Measurements from ENCODE around the gene LPAR2.
"Not testable (repeated sequence)": the region's sequence is repeated elsewhere in the genome, so short reads cannot be mapped to it uniquely, and the experiment has no call there.

LPAR2 gene

GRCh38 chr19:19627621-19628500 lies at the start of gene LPAR2:
LPAR2 (minus strand) TSS chr19:19628220; CDS start chr19:19627275, 945 bp downstream.
- peak; percentile 75 for DNase-seq (ENCODE audit: low spot score)

GRCh38 chr19:19677579-19677978 lies 49.6 kb upstream of the LPAR2 start:
- DNase-seq (ENCODE audit: low spot score): no peak

- no peak for DNase-seq (ENCODE audit: low spot score)
These were observed 46.3 kb upstream of the LPAR2 start for GRCh38 chr19:19674315-19674714.

- DNase-seq (ENCODE audit: low spot score): no peak
These were observed 44.8 kb upstream of the LPAR2 start for GRCh38 chr19:19672816-19673215.

- peak; percentile 30 for DNase-seq (ENCODE audit: low spot score)
These were observed 42.1 kb upstream of the LPAR2 start for GRCh38 chr19:19670070-19670551.

- peak; percentile 95 for DNase-seq (ENCODE audit: low spot score)
These were observed 40.4 kb upstream of the LPAR2 start, which contains the start of gene ZNF101 for GRCh38 chr19:19668230-19669012. ZNF101 (plus strand) TSS chr19:19668839; CDS start chr19:19668964, 125 bp downstream.

GRCh38 chr19:19665420-19665948 lies 37.5 kb upstream of the LPAR2 start:
- not testable (repeated sequence) for DNase-seq (ENCODE audit: low spot score)

- DNase-seq (ENCODE audit: low spot score): peak; percentile 97
These were observed 35.5 kb upstream of the LPAR2 start, which contains the start of gene ATP13A1 for GRCh38 chr19:19663256-19664120. ATP13A1 (minus strand) TSS chr19:19663676; CDS start chr19:19663666, 10 bp downstream.

GRCh38 chr19:19662871-19663255 lies 34.8 kb upstream of the LPAR2 start:
- DNase-seq (ENCODE audit: low spot score): no peak

- DNase-seq (ENCODE audit: low spot score): no peak
These were observed 34.3 kb upstream of the LPAR2 start for GRCh38 chr19:19662344-19662743.

- DNase-seq (ENCODE audit: low spot score): peak; percentile 41
These were observed 33.7 kb upstream of the LPAR2 start for GRCh38 chr19:19661675-19662251.

- DNase-seq (ENCODE audit: low spot score): no peak
These were observed 33.2 kb upstream of the LPAR2 start for GRCh38 chr19:19661141-19661674.

GRCh38 chr19:19659646-19660245 lies 31.7 kb upstream of the LPAR2 start:
- DNase-seq (ENCODE audit: low spot score): no peak

GRCh38 chr19:19657397-19657783 lies 29.4 kb upstream of the LPAR2 start:
- DNase-seq (ENCODE audit: low spot score): no peak

GRCh38 chr19:19656451-19657396 lies 28.7 kb upstream of the LPAR2 start:
- DNase-seq (ENCODE audit: low spot score): no peak

GRCh38 chr19:19655641-19656343 lies 27.8 kb upstream of the LPAR2 start:
- DNase-seq (ENCODE audit: low spot score): no peak

- DNase-seq (ENCODE audit: low spot score): no peak
These were observed 27.1 kb upstream of the LPAR2 start for GRCh38 chr19:19655051-19655594.

- DNase-seq (ENCODE audit: low spot score): no peak
These were observed 26.4 kb upstream of the LPAR2 start for GRCh38 chr19:19654441-19654840.
